ENCODE data around the gene MAP1A.
"Not testable (repeated sequence)": the region's sequence is repeated elsewhere in the genome, so short reads cannot be mapped to it uniquely, and the experiment has no call there.

MAP1A gene

GRCh38 chr15:43529587-43530345 is 12.4 kb downstream of the MAP1A start:
- DNase-seq (ENCODE audit: low read depth) = no peak

GRCh38 chr15:43531018-43531670 is 13.7 kb downstream of the MAP1A start:
- DNase-seq (ENCODE audit: low read depth) = no peak

- not testable (repeated sequence) for DNase-seq (ENCODE audit: low read depth)
Observed at GRCh38 chr15:43532826-43533225, 15.4 kb downstream of the MAP1A start.

GRCh38 chr15:43534897-43535296 is 17.5 kb downstream of the MAP1A start:
- DNase-seq (ENCODE audit: low read depth) = no peak

GRCh38 chr15:43538091-43538490 is 20.7 kb downstream of the MAP1A start:
- DNase-seq (ENCODE audit: low read depth) = no peak

- no peak for DNase-seq (ENCODE audit: low read depth)
Observed at GRCh38 chr15:43541785-43542184, 24.4 kb downstream of the MAP1A start.

GRCh38 chr15:43544266-43544665 is 26.9 kb downstream of the MAP1A start:
- no peak for DNase-seq (ENCODE audit: low read depth)

- DNase-seq (ENCODE audit: low read depth) = no peak
Observed at GRCh38 chr15:43545426-43545825, 28.0 kb downstream of the MAP1A start.

- DNase-seq (ENCODE audit: low read depth) = no peak
Observed at GRCh38 chr15:43547539-43547938, 30.1 kb downstream of the MAP1A start.

GRCh38 chr15:43550527-43551363 is 33.3 kb downstream of the MAP1A start:
- DNase-seq (ENCODE audit: low read depth) = no peak

- no peak for DNase-seq (ENCODE audit: low read depth)
Observed at GRCh38 chr15:43552256-43552655, 34.8 kb downstream of the MAP1A start.

- DNase-seq (ENCODE audit: low read depth) = no peak
Observed at GRCh38 chr15:43552986-43553385, 35.6 kb downstream of the MAP1A start.

GRCh38 chr15:43562753-43563152 is 45.3 kb downstream of the MAP1A start:
- not testable (repeated sequence) for DNase-seq (ENCODE audit: low read depth)

GRCh38 chr15:43563793-43564192 is 46.4 kb downstream of the MAP1A start:
- not testable (repeated sequence) for DNase-seq (ENCODE audit: low read depth)

- DNase-seq (ENCODE audit: low read depth) = not testable (repeated sequence)
Observed at GRCh38 chr15:43566615-43567014, 49.2 kb downstream of the MAP1A start.

GRCh38 chr15:43574607-43575006 is 57.2 kb downstream of the MAP1A start:
- not testable (repeated sequence) for DNase-seq (ENCODE audit: low read depth)
